Measurements from ENCODE around the gene ECI1.

GRCh38 chr16:2273931-2274330 is 22.5 kb upstream of the ECI1 start:
- TF ChIP-seq POLR2A (IDR thresholded peaks at IDR 0.05) (no peak), CTCF (IDR thresholded peaks at IDR 0.05) (no peak)

Data from body of pancreas (tissue), 4 donors.